Stomach (tissue), 9 donors: ENCODE results near the gene OPCML. TPM values are rescaled to one million over a fixed set of nuclear protein-coding genes. Genes with fewer than 3 reads are reported as not detected.
A peak's percentile ranks its signal among the peaks of the same experiment; 100 is the strongest.

Experiments used
- DNase-seq, 2 donors: peaks; one replicate each; pipeline versions ENCODE4 v3.0.0 to v3.0.0-alpha.2; 2013 to 2019
- H3K27ac ChIP-seq, 5 donors: fragments of 200-600 bp in 4 of 5; sonication (generic) in 4 of 5; one replicate each; pipeline ENCODE4 v1.5.1; 2013 to 2019; ENCODE audit warnings: mild to moderate bottlenecking in 1 of 5, moderate library complexity in 1 of 5
- H3K27me3 ChIP-seq, 3 donors: fragments of 200-600 bp; sonication (generic); one replicate each; pipeline ENCODE4 v1.5.1; 2017 to 2019; ENCODE audit warnings: mixed run types in 1 of 3
- H3K36me3 ChIP-seq, 4 donors: fragments of 200-600 bp; sonication (generic); 1 replicate in 3 of 4; 2 replicates in 1 of 4; pipeline ENCODE4 v1.5.1; 2016 to 2019
- H3K4me1 ChIP-seq, 4 donors: fragments of 200-600 bp; sonication (generic); one replicate each; pipeline ENCODE4 v1.5.1; 2016 to 2019
- H3K4me3 ChIP-seq, 4 donors: fragments of 200-600 bp; sonication (generic) in 3 of 4; one replicate each; pipeline ENCODE4 v1.5.1; 2016 to 2019; ENCODE audit warnings: mild to moderate bottlenecking in 1 of 4
- H3K9me3 ChIP-seq, 4 donors: fragments of 200-600 bp; sonication (generic); one replicate each; pipeline ENCODE4 v1.5.1; 2016 to 2019
- CTCF ChIP-seq, 7 experiments: fragments of 450-650 bp in 4 of 7; fragments of 200-600 bp in 3 of 7; sonication (generic) in 3 of 7; IDR thresholded peaks; one replicate each; pipeline ENCODE4 v1.5.1; 2016 to 2019; ENCODE audit warnings: antibody characterized with exemption in 7 of 7, control low read depth in 2 of 7, mild to moderate bottlenecking in 1 of 7
- EP300 ChIP-seq: sonication (generic); formaldehyde crosslinking; IDR thresholded peaks from one replicate; pipeline ENCODE4 v1.6.1; 2017; ENCODE audit warnings: antibody characterized with exemption
- POLR2A ChIP-seq, 4 donors: fragments of 450-650 bp; IDR thresholded peaks; one replicate each; pipeline ENCODE4 v1.6.1; 2016; ENCODE audit warnings: antibody characterized with exemption in 4 of 4, control low read depth in 2 of 4, mild to moderate bottlenecking in 1 of 4, moderate library complexity in 1 of 4
- POLR2AphosphoS5 ChIP-seq, 3 donors: sonication (generic); formaldehyde crosslinking; IDR thresholded peaks; one replicate each; pipeline ENCODE4 v1.6.1; 2016; ENCODE audit warnings: antibody characterized with exemption in 3 of 3
- WGBS, 5 donors: extraction: QIAGEN DNeasy Blood & Tissue Kit in 3 of 5; methylation state at CpG; one replicate each; pipeline versions ENCODE4 v1.1.5 to v1.1.7; 2013 to 2018; 5-methylcytosine and 5-hydroxymethylcytosine counted together
- intact Hi-C: fragments of 100-400 bp; cut with DNase I; formaldehyde crosslinking; loops from one replicate; pipeline ENCODE4 v1.15.1; 2023; ENCODE audit warnings: low total_unique reads
- polyA plus RNA-seq, 3 donors: library from polyadenylated mRNA; stranded (reverse); fragments of 200-250 nt; gene quantifications; one replicate each; pipeline ENCODE4 v1.2.3, GENCODE V29; 2013
- total RNA-seq, 5 donors: library from RNA; depleted of rRNA; stranded (reverse); fragments of >200 nt; gene quantifications; one replicate each; pipeline versions ENCODE4 v1.1.0 to v1.2.3, GENCODE V29; 2014 to 2016
- donor health status: healthy with polysubstance abuse.
- donor health status: Bipolar disorder and iron deficiency.
- donor health status: healthy.

The OPCML gene
- total and polyA plus RNA-seq, 8 donors, result 0.03 to 0.92 (median 0.55) TPM; not detected in 3

DNA sequence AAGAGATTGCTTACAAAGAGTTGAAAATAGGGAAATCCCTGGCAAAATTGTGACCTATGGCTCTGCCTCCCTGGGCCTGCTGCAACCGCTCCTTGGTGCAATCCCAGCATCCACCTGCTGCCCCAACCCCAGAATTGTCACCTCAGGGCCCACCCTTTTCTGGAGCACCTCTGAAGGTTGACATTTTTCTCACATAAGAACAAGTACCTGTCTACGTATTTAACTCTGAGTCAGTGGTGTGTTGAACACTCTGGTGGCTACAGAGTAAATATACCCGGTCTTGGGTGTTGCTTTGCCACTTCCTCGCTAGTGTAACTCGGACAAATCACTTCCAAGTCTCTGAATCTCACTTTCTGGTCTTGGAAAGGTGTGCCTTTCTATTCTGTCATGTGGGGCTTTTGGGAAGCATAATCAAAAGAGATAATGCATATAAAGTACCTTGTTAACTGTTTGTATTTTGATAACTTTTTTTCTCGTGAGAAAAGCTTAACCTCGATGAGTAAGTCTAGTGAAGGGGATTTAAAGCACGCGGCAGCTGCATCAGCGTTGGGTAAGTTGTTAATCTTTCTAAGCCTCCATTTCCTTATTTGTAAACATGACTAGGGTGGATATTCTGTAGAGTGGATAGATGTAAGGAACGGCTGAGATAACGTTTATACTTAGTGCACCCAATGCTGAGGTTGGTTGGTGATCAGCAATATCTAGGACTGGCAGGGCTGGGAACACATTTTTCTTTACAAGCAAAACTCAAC, 881.2 kb downstream of the OPCML start:
- no peaks in the 10 kb centered on the region for H3K27me3 ChIP-seq
- peak overlapping the region in 1 of 5 donors; percentile 26 for H3K27ac ChIP-seq
- H3K9me3 ChIP-seq, result no peaks in the 10 kb centered on the region
- no peak overlapping the region for H3K4me3 ChIP-seq
- DNase-seq, result peak in 1 of 2 donors; percentile 36
- H3K4me1 ChIP-seq, result no peaks in the 10 kb centered on the region
- WGBS, 5 donors, result 29 to 50% (median 50%) methylated on average over 12 of the region's 12 CpGs
- intact Hi-C loops, result no loop called here
- H3K36me3 ChIP-seq, result no peaks in the 10 kb centered on the region
- TF ChIP-seq CTCF (IDR thresholded peaks at IDR 0.05), result no peak
- TF ChIP-seq POLR2A (IDR thresholded peaks at IDR 0.05), result no peak
- TF ChIP-seq EP300, result no peak
- TF ChIP-seq POLR2AphosphoS5 (IDR thresholded peaks at IDR 0.05), result no peak

- Histone ChIP-seq H3K4me1 (no peaks in the 10 kb centered on the region), H3K4me3 (no peak overlapping the region), H3K27me3 (no peaks in the 10 kb centered on the region), H3K36me3 (no peaks in the 10 kb centered on the region), H3K27ac (no peak overlapping the region), H3K9me3 (no peaks in the 10 kb centered on the region)
- WGBS, 5 donors, result 95 to 98% (median 96%) methylated on average over 9 of the region's 9 CpGs
- intact Hi-C loops, result no loop called here
- TF ChIP-seq EP300 (no peak), CTCF (IDR thresholded peaks at IDR 0.05) (no peak), POLR2AphosphoS5 (IDR thresholded peaks at IDR 0.05) (no peak), POLR2A (IDR thresholded peaks at IDR 0.05) (no peak)
- no peak for DNase-seq
Observed at GRCh38 chr11:132649277-132649676, 883.0 kb downstream of the OPCML start.

- no peaks in the 10 kb centered on the region for H3K9me3 ChIP-seq
- no peak for DNase-seq
- no peaks in the 10 kb centered on the region for H3K27me3 ChIP-seq
- TF ChIP-seq CTCF (IDR thresholded peaks at IDR 0.05), result no peak
- no peak for TF ChIP-seq POLR2A (IDR thresholded peaks at IDR 0.05)
- no peak for TF ChIP-seq EP300
- TF ChIP-seq POLR2AphosphoS5 (IDR thresholded peaks at IDR 0.05), result no peak
- no peaks in the 10 kb centered on the region for H3K4me1 ChIP-seq
- 85 to 95% (median 92%) methylated on average over 8 of the region's 8 CpGs for whole genome bisulfite sequencing, 5 donors
- H3K27ac ChIP-seq, result no peak overlapping the region
- H3K4me3 ChIP-seq, result no peak overlapping the region
- intact Hi-C loops, result no loop called here
- no peaks in the 10 kb centered on the region for H3K36me3 ChIP-seq
Observed at GRCh38 chr11:132648851-132649250, 883.5 kb downstream of the OPCML start.

- DNase-seq, result no peak
- WGBS, 5 donors, result 62 to 71% (median 67%) methylated on average over 2 of the region's 2 CpGs
Observed at GRCh38 chr11:132646890-132647289, 885.4 kb downstream of the OPCML start.

More at GRCh38 chr11:132646890-132647289, 885.4 kb downstream of the OPCML start:
- intact Hi-C loops, result no loop called here
- Histone ChIP-seq H3K27ac (no peak overlapping the region), H3K36me3 (no peaks in the 10 kb centered on the region), H3K4me3 (no peak overlapping the region), H3K4me1 (no peaks in the 10 kb centered on the region), H3K9me3 (no peaks in the 10 kb centered on the region), H3K27me3 (no peaks in the 10 kb centered on the region)
- no peak for TF ChIP-seq CTCF (IDR thresholded peaks at IDR 0.05)
- TF ChIP-seq POLR2A (IDR thresholded peaks at IDR 0.05), result no peak
- TF ChIP-seq EP300, result no peak
- TF ChIP-seq POLR2AphosphoS5 (IDR thresholded peaks at IDR 0.05), result no peak
